22Rv1 (cell line): ENCODE data around the gene C2orf49.

Source experiments
- CTCF ChIP-seq: fragments of 450-650 bp; IDR thresholded peaks from 2 replicates; pipeline ENCODE4 v1.5.1; 2017; ENCODE audit warnings: mild to moderate bottlenecking
- ZFX ChIP-seq: fragments of 450-650 bp; IDR thresholded peaks from 2 replicates; pipeline ENCODE4 v1.6.1; 2017; ENCODE audit warnings: antibody characterized with exemption, borderline replicate concordance

- TF ChIP-seq CTCF (no peak), ZFX (no peak)
These were observed 8.8 kb upstream of the C2orf49 start for GRCh38 chr2:105328281-105329196.
